H1 (cell line): Measurements from ENCODE around the gene CD59. TPM values are rescaled to one million over a fixed set of nuclear protein-coding genes. Genes with fewer than 3 reads are reported as not detected.

ENCODE experiments used
- CTCF ChIA-PET: fragments of 300-600 bp; sonication (Branson Sonifier 250); formaldehyde crosslinking; loops from one replicate; lab custom pipeline; 2021; ENCODE audit not compliant: partially characterized antibody; lab: Charles Lee
- POLR2A ChIA-PET: fragments of 300-600 bp; sonication (Branson Sonifier 250); formaldehyde crosslinking; loops from one replicate; lab custom pipeline; 2021; ENCODE audit warnings: inconsistent platforms; ENCODE audit not compliant: partially characterized antibody; lab: Charles Lee
- DNase-seq, 2 experiments: peaks; one replicate each; pipeline versions ENCODE4 v3.0.0 to v3.0.0-alpha.2; 2010 to 2022; ENCODE audit warnings: low spot score in 2 of 2, low read depth in 1 of 2, mixed read lengths in 1 of 2
- FAIRE-seq: peaks from 2 replicates; lab custom pipeline; 2011; peaks lifted over from hg19 to GRCh38; lab: Jason Lieb, UNC
- H2AFZ ChIP-seq: 2 replicates; pipeline ENCODE4 v1.8.1; 2012; ENCODE audit warnings: low read length, inconsistent platforms
- H2AK5ac ChIP-seq: 2 replicates; pipeline ENCODE4 v1.6.1; 2013; ENCODE audit warnings: low read depth, low read length
- H2BK120ac ChIP-seq: replicated peaks from 2 replicates; pipeline ENCODE3; 2013; ENCODE audit warnings: low read depth, low read length, inconsistent platforms
- H2BK12ac ChIP-seq: 2 replicates; pipeline ENCODE4 v1.6.1; 2013; ENCODE audit warnings: low read depth, low read length
- H2BK15ac ChIP-seq: 2 replicates; pipeline ENCODE4 v1.6.1; 2013; ENCODE audit warnings: low read length
- H2BK20ac ChIP-seq: 2 replicates; pipeline ENCODE4 v1.6.1; 2013; ENCODE audit warnings: low read length
- H2BK5ac ChIP-seq: 2 replicates; pipeline ENCODE4 v1.6.1; 2013; ENCODE audit warnings: low read depth, low read length
- H3K14ac ChIP-seq: 2 replicates; pipeline ENCODE4 v1.6.1; 2013; ENCODE audit warnings: inconsistent platforms; ENCODE audit not compliant: insufficient read length
- H3K18ac ChIP-seq: 2 replicates; pipeline ENCODE4 v1.6.1; 2013; ENCODE audit warnings: low read length; ENCODE audit errors: extremely low read depth
- H3K23ac ChIP-seq: 2 replicates; pipeline ENCODE4 v1.6.1; 2013; ENCODE audit warnings: inconsistent platforms; ENCODE audit not compliant: insufficient read length
- H3K23me2 ChIP-seq: 2 replicates; pipeline ENCODE4 v1.6.1; 2013; ENCODE audit warnings: low read depth, low read length
- H3K27ac ChIP-seq: 2 replicates; pipeline ENCODE4 v1.6.1; 2011; ENCODE audit warnings: low read depth, low read length, inconsistent platforms
- H3K27me3 ChIP-seq, 4 experiments: replicated peaks in 1 of 4; 1 replicate in 1 of 4; 2 replicates in 3 of 4; pipeline versions ENCODE4 v1.6.1 to v1.8.1; 2011 to 2013; ENCODE audit warnings: low read length in 3 of 4, mild to moderate bottlenecking in 3 of 4, inconsistent platforms in 2 of 4, mixed read lengths in 2 of 4, moderate library complexity in 1 of 4; ENCODE audit not compliant: control insufficient read depth in 3 of 4, insufficient read depth in 3 of 4; ENCODE audit errors: extremely low read depth in 1 of 4
- H3K36me3 ChIP-seq, 4 experiments: 2 replicates each; pipeline versions ENCODE4 v1.6.1 to v1.8.1; 2011 to 2013; ENCODE audit warnings: mild to moderate bottlenecking in 4 of 4, low read length in 3 of 4, moderate library complexity in 2 of 4, control low read depth in 1 of 4, inconsistent platforms in 1 of 4; ENCODE audit not compliant: insufficient read depth in 4 of 4, control insufficient read depth in 2 of 4
- H3K4ac ChIP-seq: replicated peaks from 2 replicates; pipeline ENCODE3; 2013; ENCODE audit warnings: low read length, low read depth, mixed read lengths, inconsistent platforms; ENCODE audit not compliant: insufficient read length
- H3K4me1 ChIP-seq, 4 experiments: replicated peaks in 1 of 4; 1 replicate in 1 of 4; 2 replicates in 3 of 4; pipeline versions ENCODE4 v1.6.1 to v1.8.1; 2011 to 2013; ENCODE audit warnings: low read length in 3 of 4, inconsistent platforms in 2 of 4, mixed read lengths in 1 of 4; ENCODE audit not compliant: insufficient read depth in 4 of 4, control insufficient read depth in 3 of 4
- H3K4me2 ChIP-seq, 2 experiments: 2 replicates each; pipeline versions ENCODE4 v1.6.1 to v1.8.1; 2011 to 2013; ENCODE audit warnings: low read depth in 2 of 2, low read length in 2 of 2, control low read depth in 1 of 2, inconsistent platforms in 1 of 2, mild to moderate bottlenecking in 1 of 2; ENCODE audit not compliant: insufficient read depth in 1 of 2
- H3K4me3 ChIP-seq, 4 experiments: fragments of 200-600, 300-600 bp in 1 of 4; sonication (generic), shearing (Covaris generic), sonication (Bioruptor Twin) in 1 of 4; 2 replicates each; pipeline versions ENCODE4 v1.5.1 to v1.8.1; 2011 to 2016; ENCODE audit warnings: low read length in 4 of 4, low read depth in 3 of 4, control low read depth in 2 of 4, inconsistent platforms in 2 of 4, mild to moderate bottlenecking in 2 of 4, mixed read lengths in 1 of 4, moderate library complexity in 1 of 4; ENCODE audit not compliant: insufficient read depth in 2 of 4; ENCODE audit errors: extremely low read depth in 1 of 4
- H3K56ac ChIP-seq: replicated peaks from 2 replicates; pipeline ENCODE3; 2013; ENCODE audit warnings: low read depth, mild to moderate bottlenecking, mixed read lengths, low read length, inconsistent platforms; ENCODE audit not compliant: insufficient read length
- H3K79me1 ChIP-seq: 2 replicates; pipeline ENCODE4 v1.6.1; 2013; ENCODE audit warnings: low read depth, low read length, control low read depth
- H3K79me2 ChIP-seq, 2 experiments: 2 replicates each; pipeline versions ENCODE4 v1.6.1 to v1.8.1; 2012 to 2013; ENCODE audit warnings: low read length in 2 of 2, mild to moderate bottlenecking in 2 of 2, inconsistent platforms in 1 of 2; ENCODE audit not compliant: insufficient read depth in 2 of 2, control insufficient read depth in 1 of 2
- H3K9ac ChIP-seq, 4 experiments: replicated peaks in 1 of 4; 1 replicate in 1 of 4; 2 replicates in 3 of 4; pipeline versions ENCODE4 v1.6.1 to v1.8.1; 2011 to 2013; ENCODE audit warnings: low read depth in 3 of 4, low read length in 3 of 4, control low read depth in 2 of 4, mild to moderate bottlenecking in 2 of 4, moderate library complexity in 2 of 4, inconsistent platforms in 1 of 4; ENCODE audit errors: extremely low read depth in 1 of 4
- H3K9me3 ChIP-seq, 2 experiments: 2 replicates each; pipeline versions ENCODE4 v1.6.1 to v1.8.1; 2012 to 2013; ENCODE audit warnings: mild to moderate bottlenecking in 2 of 2, moderate library complexity in 2 of 2, control low read depth in 1 of 2, inconsistent platforms in 1 of 2, low read depth in 1 of 2, low read length in 1 of 2, mixed read lengths in 1 of 2; ENCODE audit not compliant: insufficient read depth in 2 of 2
- H4K20me1 ChIP-seq, 2 experiments: replicated peaks in 1 of 2; 2 replicates each; pipeline versions ENCODE3 to v1.8.1; 2011 to 2013; ENCODE audit warnings: inconsistent platforms in 2 of 2, low read length in 2 of 2, mild to moderate bottlenecking in 1 of 2; ENCODE audit not compliant: insufficient read depth in 2 of 2, control insufficient read depth in 1 of 2
- H4K5ac ChIP-seq: 2 replicates; pipeline ENCODE4 v1.6.1; 2013; ENCODE audit warnings: low read length, low read depth, mixed read lengths, inconsistent platforms; ENCODE audit not compliant: insufficient read length
- H4K8ac ChIP-seq: 2 replicates; pipeline ENCODE4 v1.8.0; 2013; ENCODE audit warnings: mild to moderate bottlenecking, moderate library complexity, low read length, inconsistent platforms; ENCODE audit not compliant: insufficient read depth; ENCODE audit errors: extremely low read depth
- H4K91ac ChIP-seq: replicated peaks from 2 replicates; pipeline ENCODE3; 2013; ENCODE audit warnings: low read length, mixed read lengths, inconsistent platforms; ENCODE audit not compliant: insufficient read length
- SIX5 ChIP-seq: IDR thresholded peaks from 2 replicates; pipeline ENCODE4 v1.6.1; 2011; ENCODE audit warnings: mild to moderate bottlenecking, low read depth, low read length
- SP1 ChIP-seq: IDR thresholded peaks from 2 replicates; pipeline ENCODE4 v1.6.1; 2011; ENCODE audit warnings: low read depth, low read length
- WGBS, 2 experiments: shearing (Covaris generic) in 1 of 2; methylation state at CpG; one replicate each; pipeline versions ENCODE4 v1.1.6 to v1.1.7; 2013 to 2015; ENCODE audit warnings: low lambda C conversion rate in 2 of 2, mixed read lengths in 2 of 2, inconsistent platforms in 1 of 2, low coverage in 1 of 2, missing lambda C conversion rate in 1 of 2; ENCODE audit not compliant: insufficient replicate concordance in 2 of 2, insufficient coverage in 1 of 2, insufficient read length in 1 of 2; ENCODE audit errors: extremely low coverage in 1 of 2, missing lambda C conversion rate in 1 of 2; 5-methylcytosine and 5-hydroxymethylcytosine counted together
- polyA plus RNA-seq, 7 experiments: library from polyadenylated mRNA; depleted of rRNA in 3 of 7; stranded (reverse) in 5 of 7; unstranded in 2 of 7; fragments of >200 nt in 5 of 7; fragments of 200-250 nt in 2 of 7; gene quantifications; 1 replicate in 5 of 7; 2 replicates in 1 of 7; 4 replicates in 1 of 7; pipeline versions ENCODE4 v1.2.1 to v1.2.3, GENCODE V29; 2011 to 2013; ENCODE audit warnings: missing spikeins in 2 of 7, mixed read lengths in 2 of 7
- total RNA-seq: library from RNA; stranded (reverse); fragmentation: NEBNext Ultra II Directional; extraction: Animal tissue kit (Norgen Biotek cat#: 25700); gene quantifications from 2 replicates; pipeline ENCODE4 v1.2.1, GENCODE V29; 2021

CD59 gene
- total and polyA plus RNA-seq, 2 of the 8 experiments (the other 6 are each of a cell fraction or from before 2014, with no cell fraction given), result 63.1 to 90.3 TPM

- ChIA-PET CTCF (interaction anchor here (1.9 kb wide), 1 partner anchor 13 kb away, joined by 12 read pairs; no protein-coding TSS in a partner anchor), POLR2A (interaction anchor here (0.6 to 1.2 kb wide), 2 partner anchors 328 to 552 kb away, joined by 3 read pairs; no protein-coding TSS in a partner anchor)
- Histone ChIP-seq H2BK20ac (0 out of 2 replicates have a peak overlapping the region, but pooled peaks have one; percentile 32), H3K23ac (no peak overlapping the region), H3K4me2 (no peak overlapping the region), H2AFZ (no peak overlapping the region), H2BK120ac (no peak overlapping the region), H4K5ac (no peak overlapping the region), H3K79me2 (no peaks in the 10 kb centered on the region), H3K23me2 (peaks cover 7% of the 10 kb centered on the region; the same call in 1 of the 2 replicates), H3K56ac (no peak overlapping the region), H3K4me3 (no peak overlapping the region), H3K4ac (no peak overlapping the region), H3K18ac (no peak overlapping the region), H3K14ac (no peak overlapping the region), H4K20me1 (no peaks in the 10 kb centered on the region), H4K8ac (no peak overlapping the region), H2BK15ac (no peak overlapping the region), H3K36me3 (peaks cover 0 to 2% (median 0%) of the 10 kb centered on the region in 4 experiments; a peak in 2 of 8 replicates), H3K27me3 (peaks cover 0 to 9% (median 3%) of the 10 kb centered on the region in 4 experiments; a peak in 4 of 7 replicates), H3K79me1 (no peaks in the 10 kb centered on the region), H4K91ac (no peak overlapping the region), H3K27ac (no peak overlapping the region), H2BK5ac (no peak overlapping the region), H3K4me1 (peaks cover 0 to 7% (median 4%) of the 10 kb centered on the region in 4 experiments; a peak in 6 of 7 replicates), H2BK12ac (no peak overlapping the region), H3K9me3 (no peaks in the 10 kb centered on the region), H3K9ac (no peak overlapping the region), H2AK5ac (no peak overlapping the region)
- WGBS, 2 experiments, result 82% methylated on average over 5 of the region's 5 CpGs; no CpG with 5 or more reads in 1 of the 2 experiments
- DNase-seq, result no peak
- FAIRE-seq, result no peak
- TF ChIP-seq SP1 (no peak), SIX5 (no peak)
Measured at GRCh38 chr11:33703234-33703633, 33.0 kb downstream of the CD59 start.
